Fibroblast of peridontal ligament (primary cell): Measurements from ENCODE around the gene ADAM12.
"Not testable (repeated sequence)": the region's sequence is repeated elsewhere in the genome, so short reads cannot be mapped to it uniquely, and the experiment has no call there.

ENCODE experiments used
- DNase-seq: peaks from one replicate; pipeline ENCODE4 v3.0.0-alpha.2; 2010; ENCODE audit errors: extremely low read depth

ADAM12 gene

DNA sequence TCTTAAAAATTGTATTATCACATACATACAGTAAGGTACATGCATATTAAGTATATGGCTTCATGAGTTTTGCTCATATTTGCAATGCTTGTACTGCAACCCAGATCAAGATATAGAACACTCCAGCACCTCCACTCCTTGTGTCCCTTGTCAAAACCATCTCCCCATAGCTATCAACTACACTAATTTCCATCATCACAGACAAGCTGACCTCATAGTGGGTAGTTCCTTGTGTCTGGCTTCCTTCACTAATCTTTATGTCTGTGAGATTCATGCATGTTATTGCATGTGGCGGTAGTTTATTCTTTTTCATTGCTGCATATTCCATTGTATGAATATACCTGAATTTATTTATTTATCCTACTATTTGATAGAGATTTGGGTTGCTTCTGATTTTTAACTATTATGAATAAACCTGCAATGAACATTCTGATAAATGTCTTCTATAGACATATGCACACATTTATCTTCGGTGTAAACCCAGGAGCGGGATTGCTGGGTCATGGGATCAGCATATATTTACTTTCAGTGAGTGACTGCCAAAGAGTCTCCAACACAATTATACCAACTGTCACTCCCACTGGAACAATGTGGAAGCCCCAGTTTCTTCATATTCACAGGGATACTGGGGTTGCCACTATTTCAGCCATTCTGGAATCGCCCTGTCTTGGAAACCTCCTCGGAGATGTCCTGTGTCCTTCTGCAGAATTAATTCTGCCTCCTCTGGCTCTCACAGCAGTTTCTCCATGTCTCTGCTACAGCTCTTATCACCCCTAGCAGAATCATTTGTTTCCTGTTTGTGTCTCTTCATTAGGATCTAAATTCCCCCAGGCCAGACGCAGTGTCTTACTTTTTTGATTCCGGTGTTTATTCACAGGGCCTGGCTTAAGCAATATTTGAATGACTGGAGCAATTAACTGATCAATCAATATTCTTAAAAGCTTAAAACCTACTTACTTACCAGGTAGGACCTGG, 14.7 kb upstream of the ADAM12 start:
- DNase-seq = no peak

DNA sequence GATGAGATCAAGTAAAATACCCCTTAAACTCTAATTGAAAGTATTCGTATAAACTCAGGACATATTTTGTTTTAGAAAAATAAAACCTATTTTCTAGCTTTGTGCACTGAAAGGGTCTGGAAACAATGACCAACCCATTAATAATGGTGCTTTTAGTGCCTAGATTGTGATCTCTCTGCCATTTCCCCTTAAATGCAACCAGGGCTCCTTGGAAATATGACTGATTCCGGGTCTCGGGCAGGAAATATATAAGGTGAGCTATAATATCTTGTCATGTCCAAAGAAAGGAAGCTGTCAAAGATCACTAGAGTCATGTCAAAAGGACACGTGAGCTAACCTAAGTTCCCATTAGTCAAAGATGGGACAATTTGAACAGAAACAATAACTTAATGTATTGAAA, 12.4 kb upstream of the ADAM12 start:
- no peak for DNase-seq

DNA sequence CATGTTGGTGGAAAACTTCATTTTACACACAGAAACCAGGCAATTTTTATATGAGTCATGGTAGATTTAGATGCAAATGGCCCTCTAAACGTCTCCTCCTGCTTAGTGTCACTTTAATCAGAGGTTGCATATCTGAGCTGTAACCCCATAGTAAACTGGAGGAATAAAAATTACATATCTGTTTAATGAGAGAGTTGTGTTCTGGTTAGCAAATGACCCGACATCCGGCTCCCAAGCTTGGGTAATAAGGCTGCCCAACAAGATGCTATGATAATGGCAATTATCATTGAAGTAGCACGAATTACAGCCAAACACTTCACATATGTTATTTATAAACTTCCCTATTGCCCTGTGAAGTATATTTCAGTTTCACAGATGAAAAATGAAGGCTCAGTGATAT, 10.6 kb upstream of the ADAM12 start:
- DNase-seq = peak; percentile 19

DNA sequence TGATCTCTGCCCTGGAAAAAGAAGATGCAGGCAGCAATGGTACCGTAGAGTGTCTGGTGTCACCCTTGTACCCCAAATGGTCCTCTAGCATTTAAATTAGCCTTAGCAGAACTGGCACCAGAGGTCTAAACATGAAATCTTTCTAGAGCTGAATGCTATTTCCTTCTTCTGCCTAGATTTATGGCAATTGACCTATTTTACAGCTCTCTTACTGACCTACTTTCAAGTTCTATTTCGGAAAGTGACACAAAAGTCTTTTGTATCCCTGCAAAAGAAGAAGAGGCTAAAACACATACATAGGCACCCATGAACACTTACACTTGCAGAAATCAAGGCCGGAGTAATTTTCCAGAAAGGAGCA, 10.1 kb upstream of the ADAM12 start:
- no peak for DNase-seq

DNA sequence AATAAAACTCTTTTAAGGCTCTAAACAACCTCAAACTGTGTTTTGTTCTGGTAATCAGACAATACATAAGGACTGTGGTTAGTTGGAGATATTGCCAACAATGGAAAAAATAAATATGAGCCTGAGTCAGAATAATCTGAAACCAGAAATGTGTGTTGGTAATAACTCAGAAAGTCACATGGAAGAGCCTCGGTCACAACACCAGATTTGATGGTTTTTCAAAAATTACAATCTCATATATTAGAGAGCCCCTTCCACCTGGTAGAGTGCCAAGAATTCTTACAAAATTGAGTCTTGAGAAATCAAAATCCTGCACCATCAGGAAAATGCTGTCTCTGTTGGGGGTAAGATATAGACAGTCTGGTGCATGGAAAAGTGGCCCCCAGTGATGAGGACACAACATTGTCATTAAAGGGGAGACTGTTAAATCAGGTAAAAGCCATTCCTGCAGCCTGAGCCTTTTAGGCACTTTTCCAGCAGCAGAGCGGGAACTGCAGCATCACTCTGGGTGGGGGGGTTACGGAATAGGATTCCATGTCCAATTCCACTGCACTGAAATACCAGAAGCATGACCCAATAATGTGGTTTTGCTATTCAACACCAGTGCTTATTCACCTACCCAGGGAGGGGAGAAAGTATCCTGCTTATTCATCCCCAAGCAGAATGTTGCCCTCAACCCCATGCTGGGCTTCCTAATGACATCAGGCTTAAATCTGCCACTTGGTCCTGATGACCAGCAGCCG, 9.5 kb upstream of the ADAM12 start:
- peak; percentile 98 for DNase-seq

DNA sequence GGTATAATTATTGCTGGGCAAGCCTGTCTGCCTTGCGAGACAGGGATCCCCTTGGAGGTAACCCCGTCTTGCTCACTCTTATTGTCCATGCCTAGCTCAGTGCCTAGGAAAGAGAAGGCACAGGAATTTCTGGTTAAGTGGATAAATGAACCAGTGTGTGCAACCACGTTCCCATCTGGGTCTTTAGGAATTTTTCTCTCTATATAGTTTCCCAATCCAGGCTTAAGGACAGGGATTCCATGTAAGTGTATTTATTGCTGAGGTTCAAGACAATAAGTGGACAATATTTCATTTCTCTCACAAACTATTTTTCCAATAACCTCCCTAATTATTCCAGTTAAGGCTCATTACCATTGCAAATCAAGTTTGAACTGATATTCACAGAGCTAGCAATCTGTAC, 8.9 kb upstream of the ADAM12 start:
- DNase-seq = peak; percentile 59

DNA sequence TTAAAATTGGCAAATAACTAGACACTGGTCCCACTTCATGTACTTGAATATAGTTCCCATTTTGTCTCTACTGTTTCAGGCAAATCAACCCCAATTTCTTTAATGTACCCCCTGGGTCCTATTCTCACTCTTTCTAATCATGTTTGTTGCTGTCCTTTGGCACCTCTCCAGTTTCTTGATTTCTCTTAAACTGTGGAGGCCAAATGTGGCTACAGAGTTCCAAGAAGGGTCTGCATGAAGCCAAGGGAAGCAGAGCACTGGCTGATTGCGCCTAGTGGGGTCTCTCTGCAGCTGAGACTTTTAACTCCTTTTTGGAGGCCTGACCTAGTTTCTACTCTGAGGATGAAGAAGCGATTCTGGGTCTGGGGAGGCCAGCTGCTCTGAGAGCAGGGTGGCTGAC, 6.7 kb upstream of the ADAM12 start:
- no peak for DNase-seq

DNA sequence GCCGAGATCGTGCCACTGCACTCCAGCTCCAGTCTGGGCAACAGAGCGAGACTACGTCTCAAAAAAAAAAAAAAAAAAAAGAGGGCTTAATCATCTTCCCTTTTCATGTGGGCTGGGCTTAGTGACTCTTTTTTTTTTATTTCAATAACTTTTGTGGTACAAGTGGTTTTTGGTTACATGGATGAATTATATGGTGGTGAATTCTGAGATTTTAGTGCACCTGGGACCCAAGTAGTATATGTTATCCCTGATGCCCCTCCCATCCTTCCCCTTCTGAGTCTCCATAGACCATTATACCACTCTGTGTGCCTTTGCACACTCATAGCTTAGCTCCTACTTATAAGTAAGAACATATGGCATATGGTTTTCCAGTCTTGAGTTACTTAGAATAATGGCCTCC, 4.8 kb upstream of the ADAM12 start:
- no peak for DNase-seq

DNA sequence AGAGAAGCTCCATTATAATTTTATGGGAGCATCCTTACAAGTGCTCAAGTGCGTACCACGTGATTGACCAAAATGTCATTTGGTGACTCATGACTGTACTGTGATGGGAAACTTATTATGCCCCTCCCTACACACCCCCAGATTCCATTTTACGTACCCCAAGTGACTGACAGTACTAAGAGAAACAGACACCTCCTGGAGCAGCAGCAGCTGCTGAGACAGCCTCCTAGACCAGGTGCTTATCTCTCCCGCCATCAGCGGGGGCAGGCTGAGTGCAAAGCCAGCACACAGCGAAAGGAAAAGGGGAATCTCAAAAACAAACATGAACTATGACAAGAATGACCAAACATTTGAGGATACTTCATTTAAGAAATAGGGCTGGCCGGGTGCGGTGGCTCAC, 4.2 kb upstream of the ADAM12 start:
- DNase-seq = no peak

DNA sequence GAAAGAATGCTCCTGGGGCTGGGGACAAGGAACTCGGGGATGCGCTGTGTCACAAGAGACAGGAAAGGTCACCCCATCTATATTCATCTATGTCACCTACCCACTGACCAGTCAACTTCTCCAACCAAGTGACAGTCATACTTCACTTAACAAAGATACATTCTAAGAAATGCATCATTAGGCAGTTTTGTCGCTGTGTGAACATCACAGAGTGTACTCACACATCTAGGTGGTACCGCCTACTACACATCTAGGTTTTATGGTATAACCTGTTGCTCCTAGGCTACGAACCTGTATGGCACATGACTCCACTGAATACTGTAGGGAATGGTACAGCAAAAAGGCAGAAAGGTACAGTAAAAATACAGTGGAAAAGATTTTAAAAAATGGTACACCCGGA, 3.8 kb upstream of the ADAM12 start:
- DNase-seq = no peak

DNA sequence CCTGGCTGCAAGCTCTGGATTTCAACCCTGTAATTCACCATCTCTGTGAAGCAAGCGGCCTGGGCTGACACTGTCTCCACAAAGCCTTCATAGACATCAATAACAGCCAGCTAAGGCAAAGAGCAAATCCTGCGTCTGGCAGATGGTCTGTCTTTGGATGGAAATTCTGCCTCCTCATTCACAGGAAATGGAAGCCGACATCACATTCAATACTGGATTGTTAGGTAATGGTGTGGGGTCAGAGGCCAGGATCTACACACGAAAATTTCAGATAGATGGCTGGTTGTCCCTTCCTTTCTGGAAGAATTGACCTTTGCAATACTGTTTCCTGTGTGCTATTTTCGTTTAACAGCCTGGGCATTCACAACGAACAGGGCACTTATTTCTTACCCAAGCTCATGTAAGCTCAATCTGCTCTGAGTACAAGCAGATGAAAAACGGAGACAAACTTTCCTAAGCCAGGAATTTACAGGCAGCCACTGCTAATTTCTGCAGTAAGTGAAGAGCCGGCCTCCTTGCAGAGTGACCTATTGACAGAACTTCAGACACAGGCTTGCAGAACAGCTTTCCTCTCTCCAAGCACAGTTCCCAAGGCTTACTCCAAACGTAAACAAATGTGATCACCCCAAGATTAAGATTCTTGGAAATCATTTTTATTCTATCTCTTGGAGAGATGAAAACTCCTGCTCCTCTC, 3.1 kb upstream of the ADAM12 start:
- peak; percentile 45 for DNase-seq

DNA sequence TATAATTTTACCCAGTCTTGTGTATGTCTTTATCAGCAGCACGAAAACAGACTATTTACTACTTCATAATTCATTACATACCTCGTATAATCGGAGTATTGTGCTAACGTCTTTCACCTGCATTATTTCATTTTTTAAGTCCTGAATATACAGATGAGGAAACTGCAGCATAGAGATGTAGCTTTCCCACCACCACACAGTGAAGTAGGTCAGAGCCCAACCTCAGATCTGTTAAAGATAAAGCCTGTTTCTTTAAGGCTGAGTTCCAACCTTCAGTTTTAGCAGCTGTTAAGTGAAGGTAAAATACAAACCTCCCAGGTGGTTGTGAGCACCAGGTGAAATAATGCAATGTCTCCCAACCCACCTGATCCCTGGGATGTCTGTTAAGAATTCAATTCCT, 2.0 kb upstream of the ADAM12 start:
- no peak for DNase-seq

DNA sequence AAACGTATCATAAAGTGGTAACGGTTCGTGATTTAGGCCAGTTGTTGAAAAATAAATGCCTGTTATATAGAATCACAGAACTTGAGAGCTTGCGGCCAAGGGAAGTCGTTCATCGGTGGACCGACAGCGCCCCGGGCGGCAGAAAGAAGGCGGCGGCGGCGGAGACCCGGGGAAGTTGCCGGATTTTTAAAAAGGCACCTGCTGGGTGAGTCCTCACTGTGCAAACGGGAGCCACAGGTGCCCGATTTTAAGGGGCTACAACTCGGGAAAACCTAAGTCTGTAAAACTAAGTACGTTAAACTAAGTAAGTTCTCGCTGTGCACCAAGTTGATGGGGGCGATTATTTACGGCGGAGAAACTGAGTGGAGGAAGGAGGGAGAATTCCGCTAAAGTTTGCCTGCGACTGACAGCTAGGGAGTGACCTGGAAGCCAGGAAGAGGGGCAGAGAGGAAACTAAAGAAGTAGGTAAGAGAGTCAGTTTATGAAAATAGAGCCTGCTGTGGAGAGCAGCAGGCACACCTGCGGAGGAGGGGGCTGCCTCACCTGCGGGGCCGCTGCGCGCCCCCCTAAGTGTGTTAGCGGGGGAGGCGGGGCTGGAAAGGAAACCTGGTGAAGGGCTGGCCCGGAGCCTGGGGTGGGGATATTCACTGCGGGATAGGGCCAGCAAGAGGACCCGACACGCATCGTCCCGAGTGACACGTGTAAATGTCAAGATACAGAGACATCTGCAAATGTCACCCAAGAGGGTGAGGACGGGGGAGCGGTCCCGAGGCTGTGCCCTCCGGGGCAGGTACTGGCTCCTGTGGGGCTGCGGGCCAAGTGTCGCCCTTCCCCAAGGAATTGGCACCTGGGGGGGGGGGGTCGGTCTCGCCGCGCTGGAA, 996 bp downstream of the ADAM12 start:
- peak; percentile 84 for DNase-seq

DNA sequence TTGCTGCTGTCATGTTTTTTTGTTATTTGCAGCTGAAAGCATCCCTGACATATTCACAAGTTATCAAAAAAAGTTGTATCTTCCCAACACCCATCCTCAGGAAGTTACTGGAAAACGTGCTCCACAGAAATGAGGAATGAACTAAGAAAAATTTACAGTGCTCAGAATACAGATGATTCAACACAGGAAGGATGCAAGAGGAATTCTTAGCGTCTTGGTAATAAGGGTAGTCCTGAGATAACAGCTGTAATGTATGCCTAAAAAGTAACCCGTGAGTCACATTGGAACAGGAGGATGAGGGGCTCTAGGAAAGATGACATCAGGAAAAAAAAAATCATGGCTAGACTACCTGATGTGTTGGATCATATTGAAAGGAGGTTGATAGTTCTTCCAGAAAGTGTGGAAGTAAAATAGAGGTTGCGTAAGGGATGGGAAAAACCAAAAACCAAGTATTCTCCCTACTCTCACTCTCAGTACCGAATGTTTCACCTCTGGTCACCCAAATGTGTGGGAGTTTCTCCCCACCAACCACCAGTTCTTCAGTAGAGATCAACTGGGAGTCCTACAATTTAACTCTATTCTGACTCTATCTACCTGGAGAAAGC, 3.9 kb downstream of the ADAM12 start:
- DNase-seq = peak; percentile 69

DNA sequence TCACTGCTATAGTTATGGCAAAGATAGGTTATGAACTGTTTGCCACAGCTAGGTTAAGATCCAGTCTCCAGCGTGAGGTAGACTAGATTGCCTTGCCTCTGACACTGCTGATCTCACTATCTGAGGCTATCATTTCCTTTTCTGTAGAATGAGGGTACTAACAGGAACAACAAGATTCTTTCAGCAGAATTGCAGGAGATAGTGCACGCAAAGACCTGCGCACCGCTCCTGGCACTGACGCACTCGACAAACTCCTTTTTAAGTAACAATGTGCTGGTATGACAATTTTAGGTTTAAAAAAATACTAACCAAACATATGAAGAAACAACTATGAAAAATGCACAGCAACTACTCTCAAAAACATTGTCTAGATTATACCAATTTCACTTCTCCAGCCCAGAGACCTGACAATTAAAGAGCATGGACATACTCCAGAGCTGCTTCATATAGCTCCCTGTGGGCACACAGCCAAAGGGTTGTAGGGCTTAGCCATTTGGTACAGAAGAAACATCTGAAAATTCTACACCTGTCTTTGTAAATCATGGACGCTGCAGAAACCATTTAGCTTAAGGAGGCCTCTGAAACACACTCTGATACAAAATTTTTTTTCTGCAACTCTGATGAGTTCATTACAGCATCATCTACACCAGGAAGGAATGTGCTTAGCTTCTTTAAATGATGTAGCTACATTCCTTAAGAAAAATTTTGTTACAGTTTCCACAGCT, 7.8 kb downstream of the ADAM12 start:
- DNase-seq = peak; percentile 35

DNA sequence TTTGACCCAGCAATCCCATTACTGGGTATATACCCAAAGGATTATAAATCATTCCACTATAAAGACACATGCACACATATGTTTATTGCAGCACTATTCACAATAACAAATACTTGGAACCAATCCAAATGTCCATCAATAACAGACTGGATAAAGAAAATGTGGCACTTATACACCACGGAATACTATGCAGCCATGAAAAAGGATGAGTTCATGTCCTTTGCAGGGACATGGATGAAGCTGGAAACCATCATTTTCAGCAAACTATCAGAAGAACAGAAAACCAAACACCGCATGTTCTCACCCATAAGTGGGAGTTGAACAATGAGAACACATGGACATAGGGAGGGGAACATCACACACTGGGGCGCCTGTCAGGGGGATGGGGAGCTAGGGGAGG, 9.1 kb downstream of the ADAM12 start:
- not testable (repeated sequence) for DNase-seq

DNA sequence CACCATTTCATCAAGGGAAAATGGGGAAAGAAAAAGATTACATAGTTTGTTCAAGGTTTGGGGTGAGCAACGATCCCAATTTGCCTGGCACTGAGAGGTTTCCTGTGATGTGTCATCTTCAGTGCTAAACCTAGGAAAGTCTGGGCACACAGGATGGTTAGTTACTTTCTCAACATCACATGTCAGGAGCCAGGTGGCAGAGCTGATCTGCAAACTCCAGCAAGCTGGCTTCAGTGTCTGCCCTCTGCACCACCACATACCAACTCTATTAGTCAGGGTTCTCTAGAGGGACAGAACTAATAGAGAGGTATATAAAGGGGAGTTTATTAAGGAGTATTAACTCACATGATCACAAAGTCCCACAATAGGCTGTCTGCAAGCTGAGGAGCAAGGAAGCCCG, 11.3 kb downstream of the ADAM12 start:
- peak; percentile 23 for DNase-seq

DNA sequence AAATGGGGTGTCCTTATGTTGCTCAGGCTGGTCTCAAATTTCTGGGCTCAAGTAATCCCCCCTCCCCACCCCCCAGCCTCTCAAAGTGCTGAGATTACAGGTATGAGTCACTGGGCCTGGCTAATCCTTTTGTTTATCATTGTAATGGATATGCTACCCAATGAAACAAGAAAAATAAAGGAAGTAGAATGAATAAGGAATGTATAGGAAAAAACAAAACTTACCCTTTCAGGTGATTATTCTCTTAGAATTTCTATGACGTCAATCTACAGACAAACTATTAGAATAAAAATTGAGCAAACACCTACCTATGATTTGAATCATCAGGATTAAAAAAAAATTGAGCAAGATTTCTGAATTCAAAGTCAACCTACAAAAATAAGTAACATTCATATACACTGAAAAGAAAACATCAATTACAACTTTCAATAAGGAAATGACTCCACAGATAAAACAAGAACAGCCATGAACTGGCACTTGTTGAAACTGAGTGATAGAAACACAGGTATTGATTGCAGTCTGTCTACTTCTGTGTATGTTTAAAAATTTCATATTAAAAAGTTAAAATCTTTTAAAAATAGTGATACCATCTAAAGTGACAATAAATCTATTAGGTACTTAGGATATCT, 12.2 kb downstream of the ADAM12 start:
- DNase-seq = no peak

DNA sequence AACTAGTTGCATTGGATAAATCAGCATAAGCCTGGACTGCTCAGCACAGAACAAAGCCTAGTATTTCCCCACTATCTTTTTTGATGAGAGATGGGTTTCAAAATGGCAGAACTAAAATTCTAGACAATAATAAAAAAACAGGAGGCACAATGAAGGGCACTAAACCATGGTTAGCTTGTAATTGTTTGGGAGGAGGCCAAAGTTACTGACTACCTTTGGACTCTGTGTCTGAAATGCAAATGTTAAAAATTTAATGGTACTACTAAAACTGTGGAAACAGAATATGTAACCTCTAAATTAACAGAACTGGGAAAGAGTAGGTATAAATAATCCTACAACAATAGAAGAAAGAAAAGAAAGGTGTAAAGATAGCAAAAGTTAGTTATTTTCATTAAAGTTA, 13.0 kb downstream of the ADAM12 start:
- DNase-seq = no peak

DNA sequence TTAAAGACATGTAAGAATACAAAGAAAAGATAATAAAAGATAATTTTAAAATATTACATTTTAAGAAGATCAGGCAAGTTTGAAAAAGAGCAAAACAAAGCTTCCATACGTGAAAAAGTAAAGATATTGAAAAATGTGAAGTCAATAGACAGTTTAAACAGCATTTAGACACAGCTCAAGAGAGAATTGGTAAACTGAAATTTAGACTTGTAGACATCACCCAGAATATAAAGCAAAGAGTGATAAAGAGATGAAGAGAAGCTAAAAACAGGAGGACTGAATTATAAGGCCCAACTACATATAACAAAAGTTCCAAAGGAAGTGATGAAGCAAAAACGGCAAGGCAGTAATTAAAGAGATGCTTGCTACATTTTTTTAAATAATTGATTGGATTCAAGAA, 13.8 kb downstream of the ADAM12 start:
- no peak for DNase-seq
